Subcutaneous adipose tissue (tissue), 4 donors: ENCODE measurements around the gene INPP4B. TPM values are rescaled to one million over a fixed set of nuclear protein-coding genes. Genes with fewer than 3 reads are reported as not detected.

Source experiments
- CTCF ChIP-seq: fragments of 450-650 bp; IDR thresholded peaks from one replicate; pipeline ENCODE4 v1.5.1; 2016; ENCODE audit warnings: low read depth, mild to moderate bottlenecking, control low read depth, antibody characterized with exemption, moderate library complexity
- total RNA-seq, 4 donors: library from RNA; depleted of rRNA; stranded (reverse); fragments of >200 nt; gene quantifications; one replicate each; pipeline ENCODE4 v1.1.0, GENCODE V29; 2016

INPP4B gene
- total RNA-seq, 4 donors from 2014 or later: 14.3 to 28.1 (median 24.6) TPM

- no peak for TF ChIP-seq CTCF
These were observed 781.9 kb downstream of the INPP4B start for GRCh38 chr4:142064181-142064580.

GRCh38 chr4:142045996-142046395, 800.1 kb downstream of the INPP4B start:
- TF ChIP-seq CTCF: no peak

GRCh38 chr4:142044271-142044670, 801.8 kb downstream of the INPP4B start:
- no peak for TF ChIP-seq CTCF

- no peak for TF ChIP-seq CTCF
These were observed 802.6 kb downstream of the INPP4B start for GRCh38 chr4:142043509-142043908.

GRCh38 chr4:142041788-142042187, 804.3 kb downstream of the INPP4B start:
- no peak for TF ChIP-seq CTCF

GRCh38 chr4:142040043-142040442, 806.1 kb downstream of the INPP4B start:
- no peak for TF ChIP-seq CTCF

- TF ChIP-seq CTCF: no peak
These were observed 809.1 kb downstream of the INPP4B start for GRCh38 chr4:142036795-142037583.
